ENCODE measurements around the gene MYO1B.

The MYO1B gene

GRCh38 chr2:191430476-191430875 lies 185.3 kb downstream of the MYO1B start:
- Histone ChIP-seq H3K36me3 (ENCODE audit: insufficient read depth, low read length) (no peaks in the 10 kb centered on the region), H3K27ac (no peak overlapping the region), H3K9me3 (ENCODE audit: low read depth, low read length) (no peaks in the 10 kb centered on the region), H3K4me3 (no peak overlapping the region), H3K9ac (ENCODE audit: insufficient read length) (no peak overlapping the region)
- TF ChIP-seq FOXP2 (optimal IDR thresholded peaks at IDR 0.05; ENCODE audit: control extremely low read depth, extremely low read length, insufficient read depth) (no peak), POLR2AphosphoS5 (IDR thresholded peaks at IDR 0.05; ENCODE audit: borderline replicate concordance, low read depth, low read length) (no peak), EZH2 (IDR thresholded peaks at IDR 0.05) (no peak)
- DNase-seq (ENCODE audit: low read depth, low spot score): no peak

GRCh38 chr2:191432121-191432520 lies 186.9 kb downstream of the MYO1B start:
- Histone ChIP-seq H3K9ac (ENCODE audit: insufficient read length) (no peak overlapping the region), H3K4me3 (no peak overlapping the region), H3K36me3 (ENCODE audit: insufficient read depth, low read length) (no peaks in the 10 kb centered on the region), H3K27ac (no peak overlapping the region), H3K9me3 (ENCODE audit: low read depth, low read length) (no peaks in the 10 kb centered on the region)
- no peak for TF ChIP-seq POLR2AphosphoS5 (IDR thresholded peaks at IDR 0.05; ENCODE audit: borderline replicate concordance, low read depth, low read length)
- no peak for TF ChIP-seq EZH2 (IDR thresholded peaks at IDR 0.05)
- TF ChIP-seq FOXP2 (optimal IDR thresholded peaks at IDR 0.05; ENCODE audit: control extremely low read depth, extremely low read length, insufficient read depth): no peak
- DNase-seq (ENCODE audit: low read depth, low spot score): no peak

- no peak overlapping the region for H3K27ac ChIP-seq
- H3K9me3 ChIP-seq (ENCODE audit: low read depth, low read length): no peaks in the 10 kb centered on the region
- no peak overlapping the region for H3K9ac ChIP-seq (ENCODE audit: insufficient read length)
- TF ChIP-seq POLR2AphosphoS5 (IDR thresholded peaks at IDR 0.05; ENCODE audit: borderline replicate concordance, low read depth, low read length): no peak
- no peak for TF ChIP-seq FOXP2 (optimal IDR thresholded peaks at IDR 0.05; ENCODE audit: control extremely low read depth, extremely low read length, insufficient read depth)
- no peak for TF ChIP-seq EZH2 (IDR thresholded peaks at IDR 0.05)
- DNase-seq (ENCODE audit: low read depth, low spot score): no peak
- H3K4me3 ChIP-seq: no peak overlapping the region
- no peaks in the 10 kb centered on the region for H3K36me3 ChIP-seq (ENCODE audit: insufficient read depth, low read length)
Observed at GRCh38 chr2:191434072-191434471, 188.9 kb downstream of the MYO1B start.

- no peaks in the 10 kb centered on the region for H3K9me3 ChIP-seq (ENCODE audit: low read depth, low read length)
- H3K9ac ChIP-seq (ENCODE audit: insufficient read length): no peak overlapping the region
- TF ChIP-seq EZH2 (IDR thresholded peaks at IDR 0.05): no peak
- no peak for TF ChIP-seq FOXP2 (optimal IDR thresholded peaks at IDR 0.05; ENCODE audit: control extremely low read depth, extremely low read length, insufficient read depth)
- no peak for TF ChIP-seq POLR2AphosphoS5 (IDR thresholded peaks at IDR 0.05; ENCODE audit: borderline replicate concordance, low read depth, low read length)
- no peak overlapping the region for H3K27ac ChIP-seq
- H3K4me3 ChIP-seq: no peak overlapping the region
- no peaks in the 10 kb centered on the region for H3K36me3 ChIP-seq (ENCODE audit: insufficient read depth, low read length)
- no peak for DNase-seq (ENCODE audit: low read depth, low spot score)
Observed at GRCh38 chr2:191435141-191435540, 189.9 kb downstream of the MYO1B start.

- TF ChIP-seq EZH2 (IDR thresholded peaks at IDR 0.05) (no peak), POLR2AphosphoS5 (IDR thresholded peaks at IDR 0.05; ENCODE audit: borderline replicate concordance, low read depth, low read length) (no peak), FOXP2 (optimal IDR thresholded peaks at IDR 0.05; ENCODE audit: control extremely low read depth, extremely low read length, insufficient read depth) (no peak)
- H3K36me3 ChIP-seq (ENCODE audit: insufficient read depth, low read length): no peaks in the 10 kb centered on the region
- H3K4me3 ChIP-seq: no peak overlapping the region
- DNase-seq (ENCODE audit: low read depth, low spot score): no peak
- no peak overlapping the region for H3K27ac ChIP-seq
- H3K9me3 ChIP-seq (ENCODE audit: low read depth, low read length): no peaks in the 10 kb centered on the region
- H3K9ac ChIP-seq (ENCODE audit: insufficient read length): no peak overlapping the region
Observed at GRCh38 chr2:191436368-191437055, 191.3 kb downstream of the MYO1B start.

GRCh38 chr2:191439481-191439880 lies 194.3 kb downstream of the MYO1B start:
- Histone ChIP-seq H3K36me3 (ENCODE audit: insufficient read depth, low read length) (no peaks in the 10 kb centered on the region), H3K27ac (no peak overlapping the region), H3K9me3 (ENCODE audit: low read depth, low read length) (no peaks in the 10 kb centered on the region), H3K9ac (ENCODE audit: insufficient read length) (no peak overlapping the region), H3K4me3 (no peak overlapping the region)
- DNase-seq (ENCODE audit: low read depth, low spot score): no peak
- TF ChIP-seq FOXP2 (optimal IDR thresholded peaks at IDR 0.05; ENCODE audit: control extremely low read depth, extremely low read length, insufficient read depth): no peak
- TF ChIP-seq POLR2AphosphoS5 (IDR thresholded peaks at IDR 0.05; ENCODE audit: borderline replicate concordance, low read depth, low read length): no peak
- no peak for TF ChIP-seq EZH2 (IDR thresholded peaks at IDR 0.05)

- H3K4me3 ChIP-seq: peak overlapping the region; percentile 54
- TF ChIP-seq FOXP2 (optimal IDR thresholded peaks at IDR 0.05; ENCODE audit: control extremely low read depth, extremely low read length, insufficient read depth) (no peak), POLR2AphosphoS5 (IDR thresholded peaks at IDR 0.05; ENCODE audit: borderline replicate concordance, low read depth, low read length) (no peak), EZH2 (IDR thresholded peaks at IDR 0.05) (no peak)
- no peak overlapping the region for H3K27ac ChIP-seq
- H3K9me3 ChIP-seq (ENCODE audit: low read depth, low read length): no peaks in the 10 kb centered on the region
- peak overlapping the region; percentile 37 for H3K9ac ChIP-seq (ENCODE audit: insufficient read length)
- H3K36me3 ChIP-seq (ENCODE audit: insufficient read depth, low read length): no peaks in the 10 kb centered on the region
- no peak for DNase-seq (ENCODE audit: low read depth, low spot score)
Observed at GRCh38 chr2:191441496-191442214, 196.5 kb downstream of the MYO1B start.

- Histone ChIP-seq H3K9ac (ENCODE audit: insufficient read length) (no peak overlapping the region), H3K9me3 (ENCODE audit: low read depth, low read length) (no peaks in the 10 kb centered on the region), H3K27ac (no peak overlapping the region), H3K4me3 (no peak overlapping the region), H3K36me3 (ENCODE audit: insufficient read depth, low read length) (no peaks in the 10 kb centered on the region)
- TF ChIP-seq FOXP2 (optimal IDR thresholded peaks at IDR 0.05; ENCODE audit: control extremely low read depth, extremely low read length, insufficient read depth): no peak
- no peak for TF ChIP-seq EZH2 (IDR thresholded peaks at IDR 0.05)
- no peak for TF ChIP-seq POLR2AphosphoS5 (IDR thresholded peaks at IDR 0.05; ENCODE audit: borderline replicate concordance, low read depth, low read length)
- DNase-seq (ENCODE audit: low read depth, low spot score): no peak
Observed at GRCh38 chr2:191443446-191443845, 198.2 kb downstream of the MYO1B start.
